ENCODE measurements around the gene TRAPPC3.

Gene TRAPPC3

GRCh38 chr1:36151134-36151844 is 2.0 kb upstream of the TRAPPC3 start:
- DNase-seq, result no peak

DNA sequence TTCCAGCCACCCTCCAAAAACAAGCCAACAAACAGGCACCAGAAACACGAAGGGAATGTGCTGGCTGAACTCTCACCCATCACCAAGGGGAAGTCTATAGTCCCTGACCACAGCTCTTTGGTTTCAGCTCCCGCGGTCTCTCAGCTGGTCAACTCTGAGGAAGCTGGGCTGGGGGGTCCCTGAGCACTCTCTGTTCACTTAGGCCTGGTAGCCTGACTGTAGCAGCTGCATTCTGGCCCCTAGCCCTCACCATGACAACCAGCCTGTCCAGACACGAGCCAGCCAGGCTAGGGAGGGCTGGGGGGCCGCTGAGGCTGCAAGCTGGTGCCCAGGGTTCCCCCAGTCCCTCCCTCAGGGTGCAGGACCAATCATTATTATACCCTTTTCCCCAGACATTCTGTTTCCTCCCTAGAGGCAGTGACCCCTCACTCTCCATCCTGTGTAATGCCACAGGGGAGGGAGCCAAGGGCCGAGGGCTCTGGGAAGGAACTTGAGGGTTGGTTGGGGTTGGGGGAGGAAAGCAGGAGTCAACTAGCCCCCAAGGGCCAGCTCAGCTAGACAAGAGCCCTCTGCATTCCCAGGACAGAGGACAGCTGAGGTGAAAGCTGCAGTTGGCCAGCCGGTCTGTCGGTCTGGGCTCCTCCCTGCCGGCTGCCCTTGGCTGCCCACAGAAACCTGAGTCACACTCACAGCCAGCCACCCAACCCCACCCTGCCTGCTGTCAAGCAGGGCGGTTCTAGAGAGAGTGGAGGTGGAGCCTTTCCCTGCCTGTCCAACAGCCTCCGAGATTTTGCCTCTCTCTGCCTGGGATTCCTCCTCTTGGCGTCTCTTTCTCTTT is 1.2 kb upstream of the TRAPPC3 start:
- DNase-seq, result peak; percentile 98

GRCh38 chr1:36149973-36150295 is 648 bp upstream of the TRAPPC3 start:
- DNase-seq, result no peak

- peak; percentile 97 for DNase-seq
Measured at GRCh38 chr1:36148821-36149236, 457 bp downstream of the TRAPPC3 start.

DNA sequence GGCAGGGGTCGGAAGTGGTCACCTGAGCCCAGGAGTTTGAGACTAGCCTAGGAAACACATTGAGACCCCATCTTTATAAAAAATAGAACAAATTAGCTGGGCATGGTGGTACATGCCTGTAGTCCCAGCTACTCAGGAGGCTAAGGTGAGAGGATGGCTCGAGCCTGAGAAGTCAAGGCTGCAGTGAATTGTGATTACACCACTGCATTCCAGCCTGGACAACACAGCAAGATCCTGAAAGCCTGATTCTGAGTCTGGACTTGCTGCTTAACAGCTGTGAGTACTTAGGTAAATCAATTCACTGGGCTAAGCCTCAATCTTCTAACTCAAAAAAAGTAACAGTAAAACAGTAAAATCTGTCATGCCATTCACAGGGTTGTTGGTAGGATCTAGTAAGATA is 4.9 kb downstream of the TRAPPC3 start:
- DNase-seq, result no peak

DNA sequence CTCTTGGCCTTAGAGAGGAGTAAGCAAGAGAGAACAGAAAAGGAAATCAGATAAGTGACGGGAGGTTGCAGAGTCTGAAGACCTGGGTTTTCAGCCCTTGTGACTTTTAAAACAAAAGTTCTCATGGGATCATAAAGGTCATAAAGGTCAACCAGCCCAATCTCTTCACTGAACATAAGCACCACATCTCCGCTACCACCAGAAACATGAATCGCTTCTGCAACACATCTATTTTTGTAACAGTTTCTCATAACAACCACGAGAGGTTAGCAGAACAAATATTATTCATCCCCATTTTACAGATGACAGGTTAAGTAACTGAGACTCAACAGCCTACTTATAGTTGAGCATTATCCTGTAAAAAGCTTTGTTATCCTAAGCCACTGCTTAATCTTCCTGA is 5.9 kb downstream of the TRAPPC3 start:
- DNase-seq, result no peak

GRCh38 chr1:36142121-36142520 is 7.2 kb downstream of the TRAPPC3 start:
- no peak for DNase-seq

GRCh38 chr1:36139521-36139920 is 9.8 kb downstream of the TRAPPC3 start:
- DNase-seq, result no peak

- peak; percentile 47 for DNase-seq
Measured at GRCh38 chr1:36137776-36138175, 11.5 kb downstream of the TRAPPC3 start.

DNA sequence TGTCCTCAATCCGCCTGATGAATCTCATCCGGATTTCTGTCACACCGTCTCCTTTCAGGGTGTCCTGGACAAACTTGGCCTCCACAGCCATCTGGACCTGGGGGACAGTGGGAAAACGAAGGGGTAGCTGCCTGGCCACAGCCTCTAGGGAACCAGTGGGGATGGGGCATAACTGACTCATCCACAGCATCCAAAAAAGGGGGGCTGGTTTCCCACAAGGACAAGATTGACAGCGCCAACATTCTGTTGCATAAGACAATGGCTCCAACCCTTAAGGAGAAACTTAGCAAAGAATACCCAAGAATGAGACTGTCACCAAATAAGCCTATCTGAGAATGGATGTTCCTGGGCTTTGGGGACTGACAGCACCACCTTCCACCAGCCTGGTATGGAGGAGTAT is 12.1 kb downstream of the TRAPPC3 start:
- no peak for DNase-seq

DNA sequence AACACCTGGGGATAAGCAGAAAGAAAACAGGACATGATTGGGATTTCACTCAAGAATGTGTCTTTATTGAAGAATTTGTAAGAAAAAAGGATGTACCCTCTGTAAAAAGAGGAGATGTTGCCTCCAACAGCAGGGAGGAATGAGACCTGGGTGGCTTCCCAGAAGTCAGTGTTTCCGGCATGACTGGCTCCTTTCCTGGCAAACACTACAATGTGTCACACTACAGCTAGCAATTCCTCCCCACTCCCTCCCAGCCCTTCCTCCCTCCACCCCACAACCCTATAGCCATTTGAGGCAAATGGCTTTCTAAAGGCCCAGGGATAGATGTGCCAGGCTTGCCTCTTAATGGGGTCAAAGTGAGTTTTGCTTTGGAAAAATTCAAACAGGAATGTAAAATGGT is 12.8 kb downstream of the TRAPPC3 start:
- no peak for DNase-seq

DNA sequence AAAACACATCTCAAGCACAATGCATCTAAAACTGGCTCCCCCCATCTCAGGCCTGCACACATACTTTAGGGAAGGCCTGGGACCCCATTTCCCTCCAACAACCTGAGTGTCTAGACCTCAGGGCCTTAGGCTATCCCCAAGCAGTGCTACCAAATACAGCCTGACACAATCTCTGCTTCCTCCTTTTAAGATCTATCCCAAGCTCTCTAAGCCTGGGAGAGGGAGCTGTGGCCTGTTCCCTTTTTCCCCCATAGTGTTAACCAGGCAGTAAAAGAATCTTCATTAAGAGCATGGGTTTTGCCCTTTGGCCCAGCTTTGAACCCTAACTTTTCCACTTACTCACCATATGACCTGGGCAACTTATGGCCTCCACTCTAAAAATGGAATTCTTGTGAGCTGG is 13.5 kb downstream of the TRAPPC3 start:
- DNase-seq, result no peak

DNA sequence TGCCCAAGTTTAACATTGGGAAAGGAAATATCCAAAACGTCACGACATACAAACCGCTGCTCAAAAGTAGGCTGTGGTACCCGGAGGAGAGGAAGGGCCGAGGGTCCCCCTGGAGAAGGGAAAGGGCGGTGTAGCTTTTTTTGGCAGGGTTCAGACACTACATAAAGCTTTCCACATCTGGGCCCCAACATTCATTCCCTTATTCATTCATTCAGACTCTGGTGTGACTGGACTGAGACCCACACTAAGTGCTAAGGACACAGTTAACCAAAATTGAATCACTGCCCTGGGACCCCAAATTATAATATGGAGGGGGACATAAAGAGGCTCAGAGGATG is 14.0 kb downstream of the TRAPPC3 start:
- DNase-seq, result no peak

DNA sequence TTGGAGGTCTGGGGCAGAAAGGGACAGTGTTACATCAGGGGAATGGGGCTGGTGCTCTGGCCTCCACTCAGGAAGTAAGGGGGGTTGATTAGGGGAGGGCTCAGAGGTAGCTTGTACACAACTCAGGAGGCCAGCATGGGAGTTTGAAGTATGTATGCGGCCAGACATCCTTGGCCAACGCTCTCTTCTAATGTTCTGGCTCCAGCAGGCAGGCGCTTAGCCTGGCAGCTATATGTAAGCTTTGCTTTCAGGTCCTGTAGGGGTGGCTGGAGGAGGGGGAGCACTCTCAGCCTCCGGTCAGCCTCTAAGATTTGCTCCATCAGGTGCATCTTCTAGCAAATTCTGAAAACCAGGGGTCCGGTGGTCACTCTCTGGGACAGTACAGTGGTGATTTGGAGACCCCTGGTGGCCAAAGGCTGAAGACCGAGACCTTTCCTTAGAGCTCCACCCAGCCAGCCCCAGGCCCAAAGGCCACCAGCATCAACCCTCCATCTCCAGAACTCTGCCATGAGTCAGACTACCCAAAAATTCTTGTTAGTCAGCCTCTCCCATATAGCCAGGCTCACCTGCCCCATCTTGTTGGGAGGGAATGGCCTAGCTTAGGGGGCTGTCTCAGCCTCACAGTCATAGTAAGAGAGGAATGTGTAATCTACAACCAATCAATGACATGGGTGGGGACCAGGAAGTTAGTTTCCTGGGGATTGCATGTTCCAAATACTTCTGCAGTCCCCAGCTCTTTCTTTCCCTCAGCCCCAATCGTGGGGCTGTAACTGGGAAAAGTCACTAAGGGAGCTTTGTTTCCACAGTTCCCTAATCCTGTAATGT is 14.6 kb downstream of the TRAPPC3 start:
- DNase-seq, result no peak

DNA sequence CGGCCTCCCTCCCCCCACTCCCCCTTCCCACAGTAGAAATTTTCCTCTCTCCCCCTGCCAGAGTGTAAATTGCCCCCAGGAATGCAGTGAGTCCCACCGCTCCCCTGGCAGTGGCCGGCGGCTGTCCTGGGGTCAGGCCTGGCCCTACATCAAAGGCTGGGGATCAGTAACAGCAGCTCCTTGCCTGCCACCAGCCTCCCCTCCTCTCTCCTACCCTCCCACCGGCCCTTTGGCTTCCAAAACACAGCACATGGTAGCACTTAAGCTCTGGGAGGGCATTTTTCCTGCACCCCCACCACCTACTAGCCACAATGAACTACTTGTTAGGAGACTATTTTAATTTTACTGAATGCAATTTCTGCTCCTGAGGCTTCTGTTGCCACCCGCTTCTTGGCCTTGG is 15.3 kb downstream of the TRAPPC3 start:
- no peak for DNase-seq

GRCh38 chr1:36133484-36133883 is 15.8 kb downstream of the TRAPPC3 start:
- DNase-seq, result peak; percentile 35

DNA sequence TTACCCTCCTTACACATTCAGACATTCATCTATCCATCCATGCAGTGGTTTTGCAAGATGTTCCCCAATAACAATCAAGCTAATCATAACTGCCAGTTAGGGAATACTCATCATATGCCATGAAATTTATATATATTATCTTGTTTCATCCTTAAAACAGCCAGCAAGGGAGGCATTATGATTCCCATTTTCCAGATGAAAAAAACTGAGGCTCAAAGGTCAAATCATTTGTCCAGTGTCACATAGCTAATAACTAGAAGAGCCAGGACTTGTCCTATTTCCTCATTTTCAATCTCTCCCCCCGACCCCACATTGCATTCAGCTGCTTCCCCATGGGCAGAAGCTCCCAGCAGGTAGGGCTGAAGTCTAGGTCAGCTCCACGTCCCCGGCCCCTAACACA is 17.3 kb downstream of the TRAPPC3 start:
- DNase-seq, result no peak

DNA sequence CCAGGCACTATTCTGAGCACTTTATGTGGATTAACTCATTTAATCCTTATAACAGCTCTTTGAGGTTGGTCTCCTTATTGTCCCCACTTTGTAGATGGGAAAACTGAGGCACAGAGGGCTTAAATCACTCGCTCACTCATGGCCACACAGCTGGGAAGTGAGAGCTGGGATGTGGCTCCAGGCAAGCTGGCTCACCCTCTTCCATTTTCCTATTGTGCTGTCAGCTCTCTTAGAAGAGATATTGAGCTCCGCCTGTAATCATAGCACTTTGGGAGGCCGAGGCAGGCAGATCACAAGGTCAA is 20.4 kb downstream of the TRAPPC3 start:
- DNase-seq, result no peak

- DNase-seq, result no peak
Measured at GRCh38 chr1:36128126-36128904, 21.0 kb downstream of the TRAPPC3 start.

DNA sequence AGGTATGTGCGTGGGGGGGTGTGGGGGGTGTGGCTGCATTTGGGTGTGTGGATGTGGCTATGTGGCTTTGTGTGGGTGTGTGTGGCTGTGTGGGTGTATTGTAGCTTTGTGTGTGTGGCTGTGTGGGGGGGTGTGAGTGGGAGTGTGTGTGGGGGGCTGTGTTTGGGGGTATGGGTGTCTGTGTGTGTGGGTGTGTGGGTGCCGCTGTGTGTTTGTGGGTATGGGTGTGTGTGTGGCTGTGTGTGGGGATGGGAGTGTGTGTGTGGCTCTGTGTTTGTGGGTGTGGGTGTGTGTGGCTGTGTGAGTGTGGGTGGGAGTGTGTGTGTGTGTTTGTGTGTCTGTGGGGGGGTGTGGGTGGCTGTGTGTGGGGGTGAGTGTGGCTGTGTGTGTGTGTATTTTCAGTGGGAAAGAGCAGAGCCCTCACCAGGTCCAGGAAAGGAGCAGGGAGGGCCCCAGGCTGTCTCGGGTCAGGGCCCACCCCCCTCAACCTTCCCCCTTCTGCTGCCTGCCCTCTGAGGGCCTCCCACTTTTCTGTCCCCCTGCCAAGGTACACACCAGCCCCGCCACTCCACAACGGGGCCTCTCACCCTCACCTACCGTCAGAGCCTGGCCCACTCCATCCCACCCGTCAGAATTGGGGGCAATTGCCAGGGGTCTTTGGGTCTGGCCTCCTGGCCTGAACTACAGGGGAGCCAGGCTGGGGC is 22.3 kb downstream of the TRAPPC3 start:
- no peak for DNase-seq

DNA sequence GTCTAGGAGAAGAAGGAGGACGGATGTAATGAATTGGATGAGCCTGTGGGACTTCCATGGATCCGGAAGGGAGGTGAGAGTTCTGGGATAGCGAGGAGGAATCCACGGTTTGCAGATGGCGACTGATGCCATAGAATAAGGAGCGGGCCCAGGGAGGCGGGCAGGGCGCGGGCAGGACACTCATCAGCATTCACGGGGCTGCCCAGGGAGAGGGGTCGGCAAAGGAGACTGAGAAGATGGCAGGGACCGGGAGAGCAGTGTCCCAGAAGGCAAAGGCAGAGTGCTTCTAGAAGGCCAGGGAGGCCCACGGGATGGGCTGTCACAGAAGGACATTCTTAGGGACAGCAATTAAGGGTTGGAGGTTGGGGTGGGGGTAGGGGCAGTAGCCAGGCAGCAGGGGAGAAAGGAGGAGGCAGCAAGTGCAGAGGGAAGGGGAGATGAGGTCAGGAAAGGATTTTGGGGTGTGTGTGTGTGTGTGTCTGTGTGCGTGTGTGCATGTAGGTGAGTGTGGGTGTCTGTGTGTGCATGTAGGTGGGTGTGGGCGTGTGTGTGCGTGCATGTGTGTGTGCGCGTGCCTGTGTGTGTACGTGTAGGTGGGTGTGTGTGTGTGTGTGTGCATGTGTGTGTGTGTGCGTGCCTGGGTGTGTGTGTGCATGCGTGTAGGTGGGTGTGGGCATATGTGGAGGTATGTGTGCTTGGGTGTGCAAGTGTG is 23.1 kb downstream of the TRAPPC3 start:
- no peak for DNase-seq

All from NCI-H510A (cell line).